Measurements from ENCODE around the gene ATAD3B.

- TF ChIP-seq EZH2 (IDR thresholded peaks at IDR 0.05) = no peak
- TF ChIP-seq POLR2AphosphoS5 (IDR thresholded peaks at IDR 0.05; ENCODE audit: borderline replicate concordance, low read depth, low read length) = no peak
Observed at GRCh38 chr1:1507305-1507704, 35.7 kb downstream of the ATAD3B start.
